GM12878 (cell line): ENCODE measurements around the gene TIPRL.

Source experiments
- CTCF ChIP-seq, 3 experiments: IDR thresholded peaks in 2 of 3; conservative IDR thresholded peaks in 1 of 3; 2 replicates each; pipeline ENCODE4 v1.5.1; 2011; ENCODE audit warnings: low read depth in 3 of 3, low read length in 3 of 3, mild to moderate bottlenecking in 3 of 3, control low read depth in 2 of 3, moderate library complexity in 2 of 3, inconsistent platforms in 1 of 3, mixed read lengths in 1 of 3; ENCODE audit not compliant: control insufficient read depth in 2 of 3, insufficient read depth in 1 of 3; ENCODE audit errors: extremely low read depth in 1 of 3
- ETV6 ChIP-seq, 2 experiments: fragments of 450-650 bp in 1 of 2; IDR thresholded peaks in 1 of 2; conservative IDR thresholded peaks in 1 of 2; 2 replicates each; pipeline ENCODE4 v1.6.1; 2014; ENCODE audit warnings: antibody characterized with exemption in 1 of 2, borderline replicate concordance in 1 of 2, low read depth in 1 of 2, mild to moderate bottlenecking in 1 of 2, moderate library complexity in 1 of 2
- HDAC2 ChIP-seq: fragments of 200-600 bp; sonication (generic); IDR thresholded peaks from 2 replicates; pipeline ENCODE4 v1.6.1; 2017
- NR2C2 ChIP-seq: IDR thresholded peaks from 2 replicates; pipeline ENCODE4 v1.6.1; 2011; ENCODE audit warnings: borderline replicate concordance, low read depth; ENCODE audit not compliant: control insufficient read depth, insufficient read length
- POLR2AphosphoS5 ChIP-seq: IDR thresholded peaks from 2 replicates; pipeline ENCODE4 v1.6.1; 2011; ENCODE audit warnings: mild to moderate bottlenecking, low read length, inconsistent platforms

- TF ChIP-seq HDAC2 (no peak), POLR2AphosphoS5 (no peak), CTCF (IDR thresholded peaks at IDR 0.05 in 2 of 3, conservative IDR thresholded peaks at IDR 0.05 in 1 of 3; ENCODE audit: control insufficient read depth in 2 of 3, extremely low read depth in 1 of 3, insufficient read depth in 1 of 3, low read depth in 3 of 3, low read length in 3 of 3) (no peak), NR2C2 (no peak), ETV6 (conservative IDR thresholded peaks at IDR 0.05 in 1 of 2, IDR thresholded peaks at IDR 0.05 in 1 of 2; ENCODE audit: borderline replicate concordance in 1 of 2, low read depth in 1 of 2) (no peak)
Measured at GRCh38 chr1:168230709-168231108, 51.9 kb downstream of the TIPRL start.
